GM18951 (cell line): ENCODE measurements around the gene CNTNAP1.

ENCODE experiments used
- POLR2A ChIP-seq: IDR thresholded peaks from 4 replicates; pipeline ENCODE4 v1.6.1; 2011; ENCODE audit warnings: mild to moderate bottlenecking; ENCODE audit not compliant: insufficient read length, insufficient read depth; ENCODE audit errors: extremely low read depth
- in situ Hi-C: fragments of 300-500 bp; cut with MboI; formaldehyde crosslinking; loops from one replicate; pipeline ENCODE4 v1.12.0; 2022; ENCODE audit warnings: low sequenced_read_pairs, mixed read lengths, inconsistent platforms; ENCODE audit not compliant: unreplicated experiment

The CNTNAP1 gene

GRCh38 chr17:42684929-42685556, 2.7 kb downstream of the CNTNAP1 start:
- in situ Hi-C loops = no loop called here
- TF ChIP-seq POLR2A = no peak

- in situ Hi-C loops = no loop called here
- TF ChIP-seq POLR2A = no peak
Observed at GRCh38 chr17:42685831-42686230, 3.5 kb downstream of the CNTNAP1 start.

GRCh38 chr17:42686520-42687128, 4.3 kb downstream of the CNTNAP1 start:
- no peak for TF ChIP-seq POLR2A
- in situ Hi-C loops = no loop called here

- in situ Hi-C loops = no loop called here
- no peak for TF ChIP-seq POLR2A
Observed at GRCh38 chr17:42687707-42688320, 5.5 kb downstream of the CNTNAP1 start.

- in situ Hi-C loops = no loop called here
- no peak for TF ChIP-seq POLR2A
Observed at GRCh38 chr17:42690596-42690995, 8.3 kb downstream of the CNTNAP1 start.

- TF ChIP-seq POLR2A = no peak
- in situ Hi-C loops = no loop called here
Observed at GRCh38 chr17:42691021-42691545, 8.8 kb downstream of the CNTNAP1 start.

- no peak for TF ChIP-seq POLR2A
Observed at GRCh38 chr17:42692489-42692888, 10.2 kb downstream of the CNTNAP1 start.

GRCh38 chr17:42694524-42694923, 12.2 kb downstream of the CNTNAP1 start:
- TF ChIP-seq POLR2A = no peak
- in situ Hi-C loops = no loop called here

More at GRCh38 chr17:42692489-42692888, 10.2 kb downstream of the CNTNAP1 start:
- in situ Hi-C loops = no loop called here

GRCh38 chr17:42695500-42695899, 13.2 kb downstream of the CNTNAP1 start:
- in situ Hi-C loops = no loop called here
- TF ChIP-seq POLR2A = no peak

- TF ChIP-seq POLR2A = no peak
- in situ Hi-C loops = no loop called here
Observed at GRCh38 chr17:42697108-42697811, 14.9 kb downstream of the CNTNAP1 start.

GRCh38 chr17:42698736-42699414, 16.5 kb downstream of the CNTNAP1 start:
- TF ChIP-seq POLR2A = no peak
- in situ Hi-C loops = no loop called here

- no peak for TF ChIP-seq POLR2A
- in situ Hi-C loops = no loop called here
Observed at GRCh38 chr17:42699415-42699740, 17.0 kb downstream of the CNTNAP1 start.
